GF-D8 (cell line): ENCODE data around the gene ATG7.
A peak's percentile ranks its signal among the peaks of the same experiment; 100 is the strongest.
"Not testable (repeated sequence)": the region's sequence is repeated elsewhere in the genome, so short reads cannot be mapped to it uniquely, and the experiment has no call there.

Experiments
- DNase-seq: peaks from one replicate; lab custom pipeline; 2025; lab: John Stamatoyannopoulos, UW

Gene ATG7

DNA sequence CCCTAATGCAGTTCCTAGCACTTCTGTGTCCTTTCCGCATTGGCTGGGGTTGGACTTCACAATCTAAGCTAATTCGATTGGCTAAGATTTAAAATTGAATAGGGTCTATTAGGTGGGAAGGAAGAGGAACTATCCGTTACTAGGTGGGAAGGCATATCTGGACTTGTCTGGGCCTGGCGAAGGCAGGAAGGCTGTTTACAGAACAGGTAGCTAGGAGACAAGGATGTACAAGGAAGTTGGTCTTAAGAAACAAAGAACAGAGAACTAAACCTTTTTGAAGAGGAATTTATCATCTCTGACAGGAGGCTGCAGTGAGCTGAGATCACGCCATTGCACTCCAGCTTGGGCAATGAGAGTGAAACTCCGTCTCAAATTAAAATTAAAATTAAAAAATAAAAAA lies 17.3 kb upstream of the ATG7 start:
- DNase-seq, result no peak

GRCh38 chr3:11255537-11255936 lies 16.7 kb upstream of the ATG7 start:
- not testable (repeated sequence) for DNase-seq

- DNase-seq, result no peak
Observed at GRCh38 chr3:11258958-11259357, 13.2 kb upstream of the ATG7 start.

- peak; percentile 18 for DNase-seq
Observed at GRCh38 chr3:11260460-11260859, 11.7 kb upstream of the ATG7 start.

DNA sequence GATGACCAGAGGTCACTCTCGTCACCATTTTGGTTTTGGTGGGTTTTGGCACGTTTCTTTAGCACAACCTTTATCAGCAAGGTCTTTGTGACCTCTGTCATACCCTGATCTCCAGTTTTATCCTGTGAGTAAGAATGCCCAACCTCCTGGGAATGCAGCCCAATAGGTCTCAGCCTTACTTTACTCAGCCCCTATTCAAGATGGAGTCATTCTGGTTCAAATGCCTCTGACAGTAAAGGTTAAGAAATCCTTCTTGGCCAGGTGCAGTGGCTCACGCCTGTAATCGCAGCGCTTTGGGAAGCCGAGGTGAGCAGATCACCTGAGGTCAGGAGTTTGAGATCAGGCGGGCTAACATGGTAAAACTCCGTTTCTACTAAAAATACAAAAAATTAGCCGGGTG lies 3.2 kb upstream of the ATG7 start:
- no peak for DNase-seq

GRCh38 chr3:11272906-11273574 lies 843 bp downstream of the ATG7 start:
- peak; percentile 67 for DNase-seq

DNA sequence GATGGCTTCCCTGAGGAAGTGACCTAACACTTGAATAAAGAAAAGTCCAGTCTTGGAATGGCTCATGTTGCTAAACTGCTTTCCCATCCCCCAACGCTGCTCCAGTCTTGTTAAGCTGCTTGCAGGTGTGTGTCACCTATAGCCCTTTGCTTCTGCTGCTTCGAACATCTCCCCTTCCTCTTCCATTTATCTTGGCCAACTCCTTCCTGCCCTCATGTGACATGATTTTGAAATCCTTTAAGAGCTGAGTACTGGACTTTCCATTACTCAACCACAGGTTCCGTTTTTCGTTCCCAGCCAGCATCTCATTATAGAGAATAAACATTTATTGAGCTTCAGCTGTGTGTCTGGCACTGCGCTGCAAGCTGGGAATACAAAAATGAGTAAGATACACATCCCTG lies 1.7 kb downstream of the ATG7 start:
- peak; percentile 95 for DNase-seq

GRCh38 chr3:11274566-11275142 lies 2.5 kb downstream of the ATG7 start:
- DNase-seq, result no peak

GRCh38 chr3:11275926-11276325 lies 3.7 kb downstream of the ATG7 start:
- DNase-seq, result no peak

GRCh38 chr3:11276901-11277300 lies 4.7 kb downstream of the ATG7 start:
- no peak for DNase-seq

GRCh38 chr3:11282250-11283138 lies 10.3 kb downstream of the ATG7 start:
- DNase-seq, result no peak

GRCh38 chr3:11283139-11283475 lies 10.9 kb downstream of the ATG7 start:
- no peak for DNase-seq

- no peak for DNase-seq
Observed at GRCh38 chr3:11284011-11284410, 11.8 kb downstream of the ATG7 start.

- no peak for DNase-seq
Observed at GRCh38 chr3:11285471-11285870, 13.3 kb downstream of the ATG7 start.

DNA sequence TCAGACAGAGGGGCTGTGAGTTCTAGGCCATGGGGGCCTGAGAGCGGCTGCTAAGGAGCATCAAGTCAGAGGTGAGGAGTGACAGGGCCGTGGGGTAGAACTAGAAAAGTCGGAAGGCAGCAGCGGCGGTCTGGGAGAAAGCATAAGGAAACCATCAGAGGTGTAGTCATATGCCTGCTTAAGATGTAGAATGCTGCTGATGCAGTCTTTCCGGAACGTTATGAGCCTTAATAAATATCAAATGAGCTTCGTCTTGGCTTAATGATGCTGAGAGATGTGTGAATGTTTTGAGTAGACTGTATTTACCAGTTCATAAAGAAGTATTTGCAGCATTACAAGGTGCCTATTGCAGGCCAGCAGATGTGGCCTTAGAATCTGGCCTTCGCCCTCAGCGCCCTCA lies 15.2 kb downstream of the ATG7 start:
- DNase-seq, result no peak

DNA sequence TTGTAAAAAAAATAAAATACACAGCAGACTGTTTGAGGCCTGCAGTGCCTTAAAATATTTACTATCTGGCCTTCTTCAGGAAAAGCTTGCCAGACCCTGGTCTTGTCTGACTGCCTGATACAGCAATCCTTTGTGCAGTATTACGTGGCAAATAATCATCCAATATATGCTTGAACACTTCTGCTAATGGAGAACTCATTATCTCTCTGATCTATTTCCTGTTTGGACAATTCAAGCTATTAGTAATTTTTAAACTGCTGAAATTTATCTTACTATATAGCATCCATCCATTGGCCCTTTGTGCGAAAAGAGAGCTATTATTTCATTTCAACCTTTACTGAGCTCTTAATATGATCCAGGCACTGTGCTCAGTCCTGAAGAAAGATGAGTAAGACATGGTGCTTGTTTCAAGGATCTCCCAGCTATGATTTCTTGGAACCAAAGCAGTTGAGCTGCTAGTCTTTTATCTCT lies 15.9 kb downstream of the ATG7 start:
- DNase-seq, result peak; percentile 25

- DNase-seq, result peak; percentile 97
Observed at GRCh38 chr3:11288786-11289637, 16.8 kb downstream of the ATG7 start.

DNA sequence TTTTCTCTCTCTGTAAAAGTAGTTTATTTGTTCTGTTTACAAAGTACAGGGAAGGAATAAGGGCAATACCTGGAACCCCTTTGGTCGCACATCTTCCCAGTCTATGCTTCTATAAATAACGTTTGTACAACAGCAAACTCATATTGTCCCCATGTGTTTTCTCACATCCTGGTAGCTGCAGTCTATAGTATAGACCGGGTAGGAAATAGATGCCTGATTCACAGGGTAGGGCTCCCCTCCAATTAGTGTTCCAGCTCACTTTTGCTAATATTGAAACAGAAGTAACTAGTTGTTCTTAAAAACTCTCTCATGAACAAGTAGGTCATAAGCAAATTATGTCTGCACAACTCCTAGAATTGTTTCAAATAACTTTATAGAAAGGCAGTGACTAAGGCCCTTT lies 17.7 kb downstream of the ATG7 start:
- no peak for DNase-seq

DNA sequence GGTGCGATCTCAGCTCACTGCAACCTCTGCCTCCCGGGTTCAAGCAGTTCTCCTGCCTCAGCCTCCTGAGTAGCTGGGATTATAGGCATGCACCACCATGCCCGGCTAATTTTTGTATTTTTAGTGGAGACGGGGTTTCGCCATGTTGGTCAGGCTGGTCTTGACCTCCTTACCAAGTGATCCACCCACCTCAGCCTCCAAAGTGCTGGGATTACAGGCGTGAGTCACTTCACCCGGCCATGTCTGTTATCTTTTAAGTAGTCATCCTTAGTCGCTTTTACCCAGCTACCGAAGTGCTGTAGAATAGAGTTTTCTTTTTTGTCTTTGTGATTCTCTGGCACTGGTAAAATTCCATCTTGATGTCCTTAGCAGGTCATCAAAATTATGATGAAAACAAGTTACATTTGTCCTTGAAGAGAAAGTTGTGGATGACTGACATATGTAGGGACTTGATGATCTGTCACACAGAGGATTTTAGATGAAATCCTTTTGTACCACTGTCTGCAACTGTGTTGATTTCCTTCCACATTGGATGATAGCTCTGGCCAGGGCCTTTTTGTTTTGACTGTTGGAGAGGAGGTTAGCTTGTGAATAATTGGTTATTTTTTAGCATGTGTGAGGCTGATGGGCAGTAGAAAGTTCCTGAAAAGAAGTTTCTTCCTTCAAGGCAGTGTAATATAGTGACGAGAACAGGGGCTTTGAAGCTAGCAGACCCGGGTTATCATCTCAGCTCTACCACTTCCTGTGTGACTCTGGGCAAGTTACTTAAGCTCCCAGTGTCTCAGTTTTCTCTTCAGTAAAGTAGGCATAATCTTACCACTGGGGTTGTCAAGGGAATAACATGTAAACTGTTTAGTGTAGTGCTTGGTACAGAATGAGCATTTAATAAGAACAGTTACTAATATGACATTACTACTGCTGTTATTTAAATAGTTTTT lies 18.8 kb downstream of the ATG7 start:
- DNase-seq, result peak; percentile 12

- DNase-seq, result no peak
Observed at GRCh38 chr3:11291808-11292207, 19.6 kb downstream of the ATG7 start.

- no peak for DNase-seq
Observed at GRCh38 chr3:11297126-11297525, 24.9 kb downstream of the ATG7 start.
